Activated T-helper 1 cell treated with anti-CD3 and anti-CD28 coated beads, Interleukin-12 subunit alpha, Interleukin-12 subunit beta, Interleukin-2, Interleukin-4 antibody, amounts not matched to agents 30 ng/mL and 10 ng/mL and 1 ng/mL, durations not matched to agents 14 hours and 24 hours and 36 hours (primary cell): ENCODE results near the gene PLSCR3. TPM values are rescaled to one million over a fixed set of nuclear protein-coding genes. Genes with fewer than 3 reads are reported as not detected.
"Not testable (repeated sequence)": the region's sequence is repeated elsewhere in the genome, so short reads cannot be mapped to it uniquely, and the experiment has no call there.

Source experiments
- DNase-seq: peaks from one replicate; pipeline ENCODE4 v3.0.0; 2021; ENCODE audit warnings: low spot score
- H3K27ac Mint-ChIP-seq: one replicate; pipeline ENCODE4 v1.8.0; 2021; ENCODE audit warnings: mild to moderate bottlenecking, mixed read lengths
- H3K27me3 Mint-ChIP-seq: one replicate; pipeline ENCODE4 v1.8.0; 2022; ENCODE audit warnings: mild to moderate bottlenecking, moderate library complexity, mixed read lengths; ENCODE audit not compliant: insufficient read depth
- H3K36me3 Mint-ChIP-seq: one replicate; pipeline ENCODE4 v1.8.0; 2021; ENCODE audit warnings: low read depth, mixed read lengths
- H3K4me1 Mint-ChIP-seq: one replicate; pipeline ENCODE4 v1.8.0; 2021; ENCODE audit warnings: low read depth, mixed read lengths
- H3K4me3 Mint-ChIP-seq: one replicate; pipeline ENCODE4 v1.8.0; 2021; ENCODE audit warnings: mild to moderate bottlenecking, moderate library complexity, mixed read lengths
- H3K9me3 Mint-ChIP-seq: one replicate; pipeline ENCODE4 v1.8.0; 2021; ENCODE audit warnings: mixed read lengths
- intact Hi-C: fragments of 100-400 bp; cut with micrococcal nuclease; formaldehyde crosslinking; loops from one replicate; pipeline ENCODE4 v1.15.1; 2024
- total RNA-seq: library from RNA; stranded (reverse); gene quantifications from 2 replicates; pipeline ENCODE4 v1.2.3, GENCODE V29; 2022

The PLSCR3 gene
- total RNA-seq, 1 donor from 2014 or later = 78.2 TPM

DNA sequence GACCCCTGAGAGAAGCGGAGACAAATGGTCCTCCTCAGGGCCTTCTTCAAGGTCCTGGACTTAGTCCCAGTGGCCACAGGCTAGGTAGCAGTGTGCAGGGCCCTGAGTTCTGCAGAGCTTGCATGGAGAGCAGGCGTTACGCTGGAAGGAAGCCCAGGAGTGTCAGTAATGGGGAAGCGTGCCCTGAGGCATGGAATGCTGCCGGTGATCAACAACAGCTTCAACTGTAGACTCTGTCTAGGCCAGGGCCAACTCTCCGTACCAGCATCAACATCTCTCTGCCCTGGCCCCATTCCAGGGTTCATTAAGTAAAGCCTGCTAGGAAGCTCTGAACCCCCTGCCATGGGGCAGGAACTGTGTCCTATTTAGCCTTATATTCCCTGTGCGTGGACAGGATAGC, 14.0 kb downstream of the PLSCR3 start:
- intact Hi-C loops = no loop called here
- Mint-ChIP-seq H3K4me1 (peaks cover 5% of the 10 kb centered on the region), H3K9me3 (peaks cover 9% of the 10 kb centered on the region), H3K36me3 (peaks cover 6% of the 10 kb centered on the region), H3K4me3 (no peak overlapping the region), H3K27ac (peak overlapping the region; percentile 13), H3K27me3 (peaks cover 47% of the 10 kb centered on the region)
- DNase-seq = no peak

- intact Hi-C loops = no loop called here
- Mint-ChIP-seq H3K4me1 (no peaks in the 10 kb centered on the region), H3K36me3 (peaks cover 6% of the 10 kb centered on the region), H3K9me3 (peaks cover 9% of the 10 kb centered on the region), H3K4me3 (no peak overlapping the region), H3K27ac (no peak overlapping the region), H3K27me3 (peaks cover 47% of the 10 kb centered on the region)
- DNase-seq = no peak
These were observed 15.2 kb downstream of the PLSCR3 start for GRCh38 chr17:7379134-7379533.

DNA sequence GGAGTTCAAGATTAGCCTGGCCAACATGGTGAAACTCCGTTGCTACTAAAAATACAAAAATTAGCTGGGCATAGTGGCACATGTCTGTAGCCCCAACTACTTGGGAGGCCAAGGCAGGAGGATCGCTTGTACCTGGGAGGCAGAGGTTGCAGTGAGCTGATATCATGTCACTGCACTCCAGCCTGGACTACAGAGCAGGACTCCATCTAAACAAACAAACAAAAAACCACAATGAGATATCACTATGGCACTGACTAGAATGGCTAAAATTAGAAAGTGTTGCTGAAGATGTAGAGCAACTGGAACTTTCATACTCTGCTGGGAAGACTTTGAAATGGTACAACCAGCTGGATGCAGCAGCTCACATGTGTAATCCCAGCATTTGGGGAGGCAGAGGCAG, 20.0 kb downstream of the PLSCR3 start:
- H3K4me1 Mint-ChIP-seq = no peaks in the 10 kb centered on the region
- peaks cover 2% of the 10 kb centered on the region for H3K36me3 Mint-ChIP-seq
- peaks cover 5% of the 10 kb centered on the region for H3K9me3 Mint-ChIP-seq
- intact Hi-C loops = no loop called here
- H3K27me3 Mint-ChIP-seq = peaks cover 16% of the 10 kb centered on the region
- H3K4me3 Mint-ChIP-seq = no peak overlapping the region
- no peak for DNase-seq
- no peak overlapping the region for H3K27ac Mint-ChIP-seq

DNA sequence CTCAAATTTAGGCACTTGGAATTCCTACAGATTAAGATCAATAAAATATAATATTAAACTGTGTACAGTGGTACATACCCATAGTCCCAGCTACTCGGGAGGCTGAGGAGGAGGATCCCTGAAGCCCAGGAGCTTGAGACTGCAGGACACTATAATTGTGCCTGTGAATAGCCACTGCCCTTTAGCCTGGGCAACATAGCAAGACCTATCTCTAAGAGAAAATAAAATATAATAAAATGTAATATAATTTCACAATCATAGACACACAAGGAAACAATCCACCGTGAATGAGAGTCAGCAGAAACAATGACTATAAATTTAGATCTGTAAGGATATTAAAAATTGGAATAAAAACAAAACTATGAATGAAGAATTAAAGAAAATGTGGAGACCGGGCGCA, 23.5 kb downstream of the PLSCR3 start:
- no peaks in the 10 kb centered on the region for H3K4me1 Mint-ChIP-seq
- peaks cover 5% of the 10 kb centered on the region for H3K27me3 Mint-ChIP-seq
- no peaks in the 10 kb centered on the region for H3K36me3 Mint-ChIP-seq
- intact Hi-C loops = no loop called here
- no peak overlapping the region for H3K27ac Mint-ChIP-seq
- DNase-seq = no peak
- no peaks in the 10 kb centered on the region for H3K9me3 Mint-ChIP-seq
- H3K4me3 Mint-ChIP-seq = no peak overlapping the region

GRCh38 chr17:7369825-7370224, 24.5 kb downstream of the PLSCR3 start:
- Mint-ChIP-seq H3K27ac (no peak overlapping the region), H3K27me3 (peaks cover 5% of the 10 kb centered on the region), H3K4me1 (no peaks in the 10 kb centered on the region), H3K4me3 (no peak overlapping the region), H3K9me3 (no peaks in the 10 kb centered on the region), H3K36me3 (no peaks in the 10 kb centered on the region)
- intact Hi-C loops = no loop called here
- DNase-seq = no peak

DNA sequence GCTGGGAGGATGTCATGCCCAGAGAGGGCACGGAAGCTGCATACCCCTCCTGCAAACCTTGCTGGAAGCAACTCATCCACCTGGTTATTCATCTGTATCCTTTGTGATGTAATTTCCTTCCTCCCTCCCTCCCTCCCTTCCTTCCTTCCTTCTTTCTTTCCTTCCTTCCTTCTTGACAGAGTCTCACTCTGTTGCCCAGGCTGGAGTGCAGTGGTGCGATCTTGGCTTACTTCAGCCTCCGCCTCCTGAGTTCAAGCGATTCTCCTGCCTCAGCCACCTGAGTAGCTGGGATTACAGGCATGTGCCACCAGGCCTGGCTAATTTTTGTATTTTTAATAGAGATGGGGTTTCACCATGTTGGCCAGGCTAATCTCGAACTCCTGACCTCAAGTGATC, 25.7 kb downstream of the PLSCR3 start:
- intact Hi-C loops = not testable (repeated sequence)

DNA sequence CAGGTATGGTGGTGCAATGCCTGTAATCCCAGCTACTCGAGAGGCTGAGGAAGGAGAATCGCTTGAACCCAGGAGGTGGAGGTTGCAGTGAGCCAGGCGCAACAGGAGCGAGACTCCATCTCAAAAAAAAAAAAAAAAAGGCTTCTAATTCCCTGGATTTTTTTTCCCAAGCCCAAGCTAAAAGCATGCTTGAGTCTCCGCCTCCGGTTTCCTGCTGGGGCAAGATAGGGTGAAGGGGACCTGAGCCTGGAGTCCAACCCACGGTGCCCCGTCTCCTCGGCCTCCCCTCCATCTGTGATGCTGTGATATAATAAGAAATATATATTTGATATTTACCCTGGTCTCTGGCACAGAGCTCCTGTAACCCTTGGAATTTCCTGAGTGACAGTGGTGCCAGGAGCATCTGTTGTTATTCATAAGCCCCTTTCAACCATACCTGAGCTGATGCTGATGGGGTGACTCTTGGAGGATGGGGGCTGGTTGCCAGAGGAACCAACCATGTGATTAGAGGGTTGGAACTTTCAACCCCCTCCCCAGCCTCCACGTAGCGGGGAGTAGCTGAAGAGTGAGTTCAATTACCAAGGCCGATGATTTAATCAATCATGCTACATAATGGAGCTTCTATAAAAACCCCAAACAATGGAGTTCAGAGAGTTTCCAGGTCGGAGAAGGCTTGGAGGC, 26.3 kb downstream of the PLSCR3 start:
- intact Hi-C loops = no loop called here
- H3K4me3 Mint-ChIP-seq = no peak overlapping the region
- no peak for DNase-seq
- H3K9me3 Mint-ChIP-seq = no peaks in the 10 kb centered on the region
- H3K36me3 Mint-ChIP-seq = no peaks in the 10 kb centered on the region
- no peak overlapping the region for H3K27ac Mint-ChIP-seq
- H3K27me3 Mint-ChIP-seq = peaks cover 5% of the 10 kb centered on the region
- H3K4me1 Mint-ChIP-seq = no peaks in the 10 kb centered on the region

More for the DNA sequence above, 25.7 kb downstream of the PLSCR3 start:
- H3K36me3 Mint-ChIP-seq, H3K9me3 Mint-ChIP-seq, H3K27me3 Mint-ChIP-seq, H3K4me3 Mint-ChIP-seq, H3K4me1 Mint-ChIP-seq, DNase-seq, H3K27ac Mint-ChIP-seq: not testable (repeated sequence)

DNA sequence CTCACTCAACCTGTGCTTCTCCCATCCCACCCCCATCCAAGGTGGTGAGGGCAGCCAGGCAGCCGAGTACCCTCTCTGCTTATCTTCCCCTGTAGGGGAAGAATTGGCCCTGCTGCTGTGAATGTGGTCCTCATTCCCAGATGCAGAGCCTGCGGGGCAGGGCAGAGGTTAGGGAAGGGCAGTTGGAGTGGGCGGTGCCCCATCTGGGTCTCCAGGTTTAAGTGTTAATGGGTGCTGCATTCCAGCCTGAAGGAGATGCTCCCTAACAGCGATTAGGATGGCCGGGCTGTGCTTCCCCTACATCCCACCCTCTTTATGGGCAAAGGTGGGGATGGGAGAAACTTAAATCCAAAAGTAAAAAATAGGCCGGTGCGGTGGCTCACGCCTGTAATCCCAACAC, 27.2 kb downstream of the PLSCR3 start:
- H3K9me3 Mint-ChIP-seq = no peaks in the 10 kb centered on the region

DNA sequence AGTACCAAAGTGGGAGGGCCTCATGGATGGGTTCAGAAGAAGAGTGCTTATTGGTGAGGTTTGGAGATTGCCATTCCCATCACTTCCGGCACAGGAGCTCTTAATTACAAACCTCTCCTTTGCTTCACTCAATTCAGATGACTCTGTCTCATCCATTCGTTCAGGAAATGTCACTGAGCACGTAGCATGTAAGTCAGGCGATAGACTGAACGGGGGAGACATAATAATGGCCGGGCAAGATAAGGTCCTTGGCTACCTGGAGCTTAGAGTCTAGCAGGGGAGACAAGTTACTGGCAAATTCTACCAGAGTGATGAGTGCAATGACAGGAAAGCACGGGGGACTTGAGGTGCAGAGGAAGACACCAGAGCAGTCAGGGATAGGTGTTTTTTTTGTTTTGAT, 28.4 kb downstream of the PLSCR3 start:
- DNase-seq, H3K4me1 Mint-ChIP-seq, H3K9me3 Mint-ChIP-seq, intact Hi-C loops, H3K27me3 Mint-ChIP-seq, H3K4me3 Mint-ChIP-seq, H3K27ac Mint-ChIP-seq, H3K36me3 Mint-ChIP-seq: not testable (repeated sequence)

More for the DNA sequence above, 27.2 kb downstream of the PLSCR3 start:
- intact Hi-C loops = no loop called here
- H3K4me3 Mint-ChIP-seq = no peak overlapping the region
- no peaks in the 10 kb centered on the region for H3K4me1 Mint-ChIP-seq
- H3K36me3 Mint-ChIP-seq = no peaks in the 10 kb centered on the region
- DNase-seq = no peak
- H3K27ac Mint-ChIP-seq = no peak overlapping the region
- peaks cover 5% of the 10 kb centered on the region for H3K27me3 Mint-ChIP-seq

GRCh38 chr17:7363311-7363710, 31.0 kb downstream of the PLSCR3 start:
- no peak overlapping the region for H3K4me3 Mint-ChIP-seq
- H3K36me3 Mint-ChIP-seq = no peaks in the 10 kb centered on the region

GRCh38 chr17:7361906-7362305, 32.4 kb downstream of the PLSCR3 start:
- Mint-ChIP-seq H3K4me1 (no peaks in the 10 kb centered on the region), H3K27ac (no peak overlapping the region), H3K27me3 (peaks cover 3% of the 10 kb centered on the region), H3K9me3 (no peaks in the 10 kb centered on the region), H3K4me3 (no peak overlapping the region), H3K36me3 (no peaks in the 10 kb centered on the region)
- no peak for DNase-seq
- intact Hi-C loops = no loop called here

More at GRCh38 chr17:7363311-7363710, 31.0 kb downstream of the PLSCR3 start:
- H3K27ac Mint-ChIP-seq = no peak overlapping the region
- H3K9me3 Mint-ChIP-seq = no peaks in the 10 kb centered on the region
- DNase-seq = no peak
- H3K27me3 Mint-ChIP-seq = peaks cover 3% of the 10 kb centered on the region
- intact Hi-C loops = no loop called here
- no peaks in the 10 kb centered on the region for H3K4me1 Mint-ChIP-seq

DNA sequence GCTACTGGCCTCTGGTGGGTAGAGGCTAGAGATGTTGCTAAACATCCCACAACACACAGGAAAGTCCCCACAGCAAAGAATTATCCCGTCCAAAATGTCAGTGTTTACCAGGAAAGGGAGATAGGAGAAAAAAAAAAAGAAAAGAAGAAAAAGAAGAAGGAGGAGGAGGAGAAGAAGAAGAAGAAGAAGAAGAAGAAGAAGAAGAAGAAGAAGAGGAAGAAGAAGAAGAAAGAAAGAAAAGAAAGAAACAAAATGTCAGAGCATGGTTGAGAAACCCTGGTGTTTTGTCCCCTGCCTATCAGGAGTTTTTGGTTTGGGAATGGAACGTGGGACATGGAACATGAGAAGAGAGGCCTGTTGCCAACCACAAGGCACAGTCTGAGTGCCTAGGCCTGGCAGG, 36.9 kb downstream of the PLSCR3 start:
- Mint-ChIP-seq H3K4me3 (no peak overlapping the region), H3K4me1 (peaks cover 27% of the 10 kb centered on the region), H3K27ac (no peak overlapping the region), H3K27me3 (peaks cover 3% of the 10 kb centered on the region), H3K9me3 (no peaks in the 10 kb centered on the region), H3K36me3 (peaks cover 4% of the 10 kb centered on the region)
- no peak for DNase-seq
- intact Hi-C loops = loop anchor here (5.0 kb wide), 1 partner anchor 145 kb away; no protein-coding TSS in a partner anchor

DNA sequence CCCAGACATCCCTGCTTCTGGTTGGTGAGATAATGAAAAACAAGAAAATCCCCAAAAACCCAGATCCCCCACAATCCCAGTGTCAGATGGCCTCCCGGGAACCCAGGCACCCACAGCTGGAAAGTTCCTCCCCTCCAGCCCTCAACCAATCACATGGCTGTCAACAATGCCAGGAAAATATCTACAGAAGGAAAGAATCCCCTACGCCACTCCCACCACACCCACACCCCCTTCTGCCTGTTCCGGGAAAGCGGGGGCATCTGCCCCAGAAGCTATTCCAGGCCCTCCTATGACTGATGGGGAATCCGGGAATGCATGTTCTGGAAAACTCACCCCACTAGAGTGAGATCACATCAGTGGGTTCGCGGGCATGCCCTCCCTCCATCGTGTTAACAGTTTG, 37.6 kb downstream of the PLSCR3 start:
- H3K27me3 Mint-ChIP-seq = peaks cover under 1% of the 10 kb centered on the region
- H3K4me3 Mint-ChIP-seq = no peak overlapping the region
- H3K4me1 Mint-ChIP-seq = peaks cover 29% of the 10 kb centered on the region
- H3K36me3 Mint-ChIP-seq = peaks cover 5% of the 10 kb centered on the region
- intact Hi-C loops = loop anchor here (1.0 to 5.0 kb wide), 4 partner anchors 48 to 205 kb away; partner anchors contain the start of genes SENP3 and TMEM256
- no peak overlapping the region for H3K27ac Mint-ChIP-seq
- H3K9me3 Mint-ChIP-seq = no peaks in the 10 kb centered on the region
- DNase-seq = no peak
